HEK293T (cell line): ENCODE data around the gene RALB.

Source experiments
- ARNT ChIP-seq: fragments of 450-650 bp; IDR thresholded peaks from 2 replicates; pipeline ENCODE4 v1.6.1; 2017; ENCODE audit warnings: mild to moderate bottlenecking
- ELF4 ChIP-seq: fragments of 450-650 bp; IDR thresholded peaks from 2 replicates; pipeline ENCODE4 v1.6.1; 2017; ENCODE audit warnings: antibody characterized with exemption
- NFRKB ChIP-seq: fragments of 450-650 bp; IDR thresholded peaks from 2 replicates; pipeline ENCODE4 v1.6.1; 2016; ENCODE audit warnings: mild to moderate bottlenecking, moderate library complexity
- SP1 ChIP-seq: fragments of 450-650 bp; IDR thresholded peaks from 2 replicates; pipeline ENCODE4 v1.6.1; 2017

- no peak for TF ChIP-seq NFRKB
- no peak for TF ChIP-seq ELF4
- TF ChIP-seq SP1 = no peak
- TF ChIP-seq ARNT = no peak
These were observed 47.5 kb upstream of the RALB start for GRCh38 chr2:120204945-120205670.
